A549 (cell line): Measurements from ENCODE around the gene BRMS1. TPM values are rescaled to one million over a fixed set of nuclear protein-coding genes. Genes with fewer than 3 reads are reported as not detected.

Experiments
- ATAC-seq, 2 experiments: fragments of 200-7000 bp in 1 of 2; fragments of >200 bp in 1 of 2; cut with Nextera tagmentation in 1 of 2; cut with Tn5 transposase in 1 of 2; 3 replicates each; pipeline versions ENCODE4 v1.8.0 to v1.9.1; 2018 to 2020; ENCODE audit warnings: mild to moderate bottlenecking in 1 of 2, moderate library complexity in 1 of 2
- CTCF ChIA-PET: fragments of 300-600 bp; sonication (Branson Sonifier 250); formaldehyde crosslinking; extraction: SDS; loops from one replicate; lab custom pipeline; 2021; ENCODE audit warnings: antibody characterized with exemption, inconsistent platforms; lab: Yijun Ruan, JAX
- POLR2A ChIA-PET: fragments of 350-600 bp; formaldehyde crosslinking; extraction: SDS; loops from one replicate; lab custom pipeline; 2021; ENCODE audit warnings: antibody characterized with exemption, inconsistent platforms; lab: Yijun Ruan, JAX
- DNase-seq, 2 experiments: peaks; one replicate each; pipeline versions ENCODE4 v3.0.0 to v3.0.0-alpha.2; 2011 to 2016; ENCODE audit warnings: low read depth in 1 of 2, low spot score in 1 of 2
- FAIRE-seq: peaks from 2 replicates; lab custom pipeline; 2011; peaks lifted over from hg19 to GRCh38; lab: Jason Lieb, UNC
- H3K27ac ChIP-seq, 2 experiments: fragments of >200 bp; sonication (Bioruptor Twin); formaldehyde crosslinking; 3 replicates each; pipeline ENCODE4 v1.5.1; 2016 to 2017
- H3K4me1 ChIP-seq: fragments of >200 bp; sonication (Bioruptor Twin); formaldehyde crosslinking; 3 replicates; pipeline ENCODE4 v1.6.1; 2016
- H3K4me2 ChIP-seq: fragments of >200 bp; sonication (Bioruptor Twin); formaldehyde crosslinking; 3 replicates; pipeline ENCODE4 v1.6.1; 2016
- H3K4me3 ChIP-seq: fragments of >200 bp; sonication (Bioruptor Twin); formaldehyde crosslinking; 3 replicates; pipeline ENCODE4 v1.5.1; 2016
- H3K9me3 ChIP-seq: fragments of >200 bp; sonication (Bioruptor Twin); formaldehyde crosslinking; 3 replicates; pipeline ENCODE4 v1.6.1; 2016
- BCL3 ChIP-seq: fragments of >200 bp; sonication (Bioruptor Twin); formaldehyde crosslinking; IDR thresholded peaks from 3 replicates; pipeline ENCODE4 v1.6.1; 2016
- CTCF ChIP-seq: fragments of >200 bp; sonication (Bioruptor Twin); formaldehyde crosslinking; IDR thresholded peaks from 3 replicates; pipeline ENCODE4 v1.5.1; 2016
- EP300 ChIP-seq, 2 experiments: fragments of >200 bp; sonication (Bioruptor Twin); formaldehyde crosslinking; IDR thresholded peaks; 2 replicates in 1 of 2; 3 replicates in 1 of 2; pipeline ENCODE4 v1.6.1; 2016 to 2017
- ESRRA ChIP-seq: fragments of 150-350 bp; IDR thresholded peaks from 2 replicates; pipeline ENCODE4 v1.6.1; 2014; ENCODE audit warnings: mild to moderate bottlenecking, low read length, borderline replicate concordance
- HEYL ChIP-seq: fragments of 250-450 bp; sonication (Bioruptor Pico); IDR thresholded peaks from 2 replicates; pipeline ENCODE4 v1.8.0; 2021; ENCODE audit warnings: mild to moderate bottlenecking, moderate library complexity
- JUN ChIP-seq, 2 experiments: fragments of >200 bp; sonication (Bioruptor Twin); formaldehyde crosslinking; IDR thresholded peaks; 2 replicates in 1 of 2; 3 replicates in 1 of 2; pipeline ENCODE4 v1.6.1; 2016 to 2017
- NFE2L2 ChIP-seq: fragments of 150-350 bp; conservative IDR thresholded peaks from 2 replicates; pipeline ENCODE4 v1.6.1; 2014; ENCODE audit warnings: low read length
- RAD21 ChIP-seq, 2 experiments: fragments of >200 bp in 1 of 2; sonication (Bioruptor Twin) in 1 of 2; formaldehyde crosslinking in 1 of 2; IDR thresholded peaks in 1 of 2; conservative IDR thresholded peaks in 1 of 2; 2 replicates in 1 of 2; 3 replicates in 1 of 2; pipeline ENCODE4 v1.6.1; 2012 to 2018; ENCODE audit warnings: inconsistent platforms in 1 of 2
- REST ChIP-seq: fragments of 200-600 bp; sonication (generic); IDR thresholded peaks from 2 replicates; pipeline ENCODE4 v1.6.1; 2016; ENCODE audit warnings: antibody characterized with exemption, mild to moderate bottlenecking, moderate library complexity
- SMC3 ChIP-seq: fragments of >200 bp; sonication (Bioruptor Twin); formaldehyde crosslinking; IDR thresholded peaks from 3 replicates; pipeline ENCODE4 v1.6.1; 2018; ENCODE audit warnings: inconsistent platforms
- USF2 ChIP-seq: fragments of 450-650 bp; IDR thresholded peaks from 2 replicates; pipeline ENCODE4 v1.6.1; 2014; ENCODE audit warnings: antibody characterized with exemption
- WGBS: methylation state at CpG from one replicate; pipeline ENCODE4 v1.1.6; 2017; ENCODE audit errors: missing lambda C conversion rate; 5-methylcytosine and 5-hydroxymethylcytosine counted together
- polyA plus RNA-seq, 4 experiments: library from polyadenylated mRNA; depleted of rRNA in 3 of 4; stranded (reverse); fragments of >200 nt; fragmentation: RNase III in 1 of 4; extraction: RNeasy Plus Mini Kit Qiagen cat#74134 plus additional on column Dnase treatment in 1 of 4; gene quantifications; 2 replicates in 3 of 4; 3 replicates in 1 of 4; pipeline ENCODE4 v1.2.3, GENCODE V29; 2011 to 2017

BRMS1 gene
- polyA plus RNA-seq, 2 of the 4 experiments (the other 2 are of a cell fraction): 56.2 to 90.8 TPM

GRCh38 chr11:66297610-66298009 is 47.3 kb downstream of the BRMS1 start:
- POLR2A ChIA-PET: interaction anchor here (0.6 to 0.8 kb wide), 2 partner anchors 15 to 47 kb away, joined by 3 to 4 read pairs; no protein-coding TSS in a partner anchor
- Histone ChIP-seq H3K9me3 (no peaks in the 10 kb centered on the region), H3K4me3 (no peak overlapping the region), H3K4me1 (no peaks in the 10 kb centered on the region), H3K4me2 (no peak overlapping the region), H3K27ac (no peak overlapping the region)
- CTCF ChIA-PET: interaction anchor here (0.8 to 10.1 kb wide), 9 partner anchors 8 to 398 kb away, joined by 3 to 116 read pairs (median 3); no protein-coding TSS in a partner anchor
- TF ChIP-seq ESRRA: no peak
- no peak for TF ChIP-seq USF2
- no peak for TF ChIP-seq EP300 (IDR thresholded peaks at IDR 0.05)
- TF ChIP-seq HEYL (CRISPR knock-in tag): no peak
- no peak for TF ChIP-seq RAD21 (conservative IDR thresholded peaks at IDR 0.05 in 1 of 2, IDR thresholded peaks at IDR 0.05 in 1 of 2)
- no peak for TF ChIP-seq JUN (IDR thresholded peaks at IDR 0.05)
- TF ChIP-seq NFE2L2: no peak
- no peak for TF ChIP-seq SMC3
- no peak for DNase-seq
- no peak for FAIRE-seq
- no peak for ATAC-seq
- 77% methylated on average over 8 of the region's 8 CpGs for WGBS

- Histone ChIP-seq H3K4me3 (no peak overlapping the region), H3K4me1 (peaks cover 10% of the 10 kb centered on the region), H3K27ac (no peak overlapping the region), H3K9me3 (no peaks in the 10 kb centered on the region), H3K4me2 (no peak overlapping the region)
- no peak for DNase-seq
- POLR2A ChIA-PET: interaction anchor here (0.5 kb wide), 1 partner anchor 239 kb away, joined by 3 read pairs; no protein-coding TSS in a partner anchor
- 93% methylated on average over 89 of the region's 123 CpGs for WGBS
- ATAC-seq: no peak
- CTCF ChIA-PET: interaction anchor here (0.7 to 10.1 kb wide), 7 partner anchors 11 to 91 kb away, joined by 3 to 116 read pairs (median 3); partner anchors contain the start of gene RIN1
- FAIRE-seq: no peak
- TF ChIP-seq BCL3 (no peak), CTCF (no peak), REST (no peak)
These were observed 50.0 kb downstream of the BRMS1 start for GRCh38 chr11:66294626-66295620.
